CD14-positive monocyte (primary cell): ENCODE results near the gene SUSD4. TPM values are rescaled to one million over a fixed set of nuclear protein-coding genes. Genes with fewer than 3 reads are reported as not detected.

Experiments used
- DNase-seq, 3 donors: peaks; one replicate each; pipeline ENCODE4 v3.0.0-alpha.2; 2011 to 2022
- H2AFZ ChIP-seq: 2 replicates; pipeline ENCODE4 v1.6.0; 2012; ENCODE audit warnings: mild to moderate bottlenecking, low read depth, low read length, inconsistent platforms; ENCODE audit not compliant: insufficient read depth, poor library complexity, severe bottlenecking
- H3K27ac ChIP-seq, 2 donors: 1 replicate in 1 of 2; 2 replicates in 1 of 2; pipeline ENCODE4 v1.5.1; 2012 to 2013; ENCODE audit warnings: low read length in 2 of 2, control low read depth in 1 of 2, inconsistent platforms in 1 of 2, low read depth in 1 of 2, mild to moderate bottlenecking in 1 of 2
- H3K27me3 ChIP-seq, 2 donors: one replicate each; pipeline versions ENCODE4 v1.6.0 to v1.6.1; 2011 to 2013; ENCODE audit warnings: low read length in 2 of 2; ENCODE audit not compliant: control insufficient read depth in 2 of 2, insufficient read depth in 2 of 2
- H3K36me3 ChIP-seq, 2 donors: replicated peaks in 1 of 2; 1 replicate in 1 of 2; 2 replicates in 1 of 2; pipeline versions ENCODE4 v1.5.1 to v1.6.1; 2012 to 2013; ENCODE audit warnings: low read length in 2 of 2, control low read depth in 1 of 2, inconsistent platforms in 1 of 2, mild to moderate bottlenecking in 1 of 2; ENCODE audit not compliant: insufficient read depth in 2 of 2, control insufficient read depth in 1 of 2
- H3K4me1 ChIP-seq, 2 donors: 1 replicate in 1 of 2; 2 replicates in 1 of 2; pipeline versions ENCODE4 v1.5.1 to v1.6.1; 2012 to 2013; ENCODE audit warnings: low read length in 2 of 2, control low read depth in 1 of 2, inconsistent platforms in 1 of 2, mild to moderate bottlenecking in 1 of 2, moderate library complexity in 1 of 2; ENCODE audit not compliant: insufficient read depth in 2 of 2, control insufficient read depth in 1 of 2
- H3K4me2 ChIP-seq: replicated peaks from 2 replicates; pipeline ENCODE3; 2012; ENCODE audit warnings: low read length, moderate library complexity, mild to moderate bottlenecking; ENCODE audit not compliant: poor library complexity, severe bottlenecking; ENCODE audit errors: extremely low read depth
- H3K4me3 ChIP-seq, 3 experiments: fragments of 200-600 bp in 1 of 3; sonication (generic) in 1 of 3; replicated peaks in 1 of 3; 1 replicate in 2 of 3; 2 replicates in 1 of 3; pipeline ENCODE4 v1.5.1; 2011 to 2013; ENCODE audit warnings: low read length in 3 of 3, mild to moderate bottlenecking in 3 of 3, control low read depth in 2 of 3, low read depth in 2 of 3, inconsistent platforms in 1 of 3, moderate library complexity in 1 of 3
- H3K79me2 ChIP-seq: 2 replicates; pipeline ENCODE4 v1.6.0; 2012; ENCODE audit warnings: mild to moderate bottlenecking, control low read depth, inconsistent platforms, low read length, moderate library complexity; ENCODE audit not compliant: insufficient read depth
- H3K9ac ChIP-seq: 2 replicates; pipeline ENCODE4 v1.6.0; 2017; ENCODE audit warnings: low read length, mild to moderate bottlenecking; ENCODE audit not compliant: insufficient read depth, poor library complexity, severe bottlenecking
- H3K9me3 ChIP-seq, 2 donors: replicated peaks in 1 of 2; 1 replicate in 1 of 2; 2 replicates in 1 of 2; pipeline versions ENCODE4 v1.5.1 to v1.6.1; 2012 to 2013; ENCODE audit warnings: low read length in 2 of 2, control low read depth in 1 of 2; ENCODE audit not compliant: control insufficient read depth in 1 of 2, insufficient read depth in 1 of 2
- H4K20me1 ChIP-seq: 2 replicates; pipeline ENCODE4 v1.6.0; 2012; ENCODE audit warnings: mild to moderate bottlenecking, low read length, control low read depth, moderate library complexity; ENCODE audit not compliant: insufficient read depth
- H3K27ac Mint-ChIP-seq, 7 donors: one replicate each; pipeline ENCODE4 v1.8.0; 2020; ENCODE audit warnings: mild to moderate bottlenecking in 7 of 7, mixed read lengths in 7 of 7, moderate library complexity in 6 of 7, inconsistent platforms in 2 of 7
- H3K27me3 Mint-ChIP-seq, 3 donors: one replicate each; pipeline ENCODE4 v1.8.0; 2021 to 2022; ENCODE audit warnings: low read depth in 3 of 3, mild to moderate bottlenecking in 3 of 3, mixed read lengths in 3 of 3, moderate library complexity in 3 of 3, inconsistent platforms in 1 of 3
- H3K36me3 Mint-ChIP-seq, 2 donors: one replicate each; pipeline ENCODE4 v1.8.0; 2020; ENCODE audit warnings: mixed read lengths in 2 of 2, inconsistent platforms in 1 of 2, mild to moderate bottlenecking in 1 of 2
- H3K4me1 Mint-ChIP-seq: one replicate; pipeline ENCODE4 v1.8.0; 2020; ENCODE audit warnings: mild to moderate bottlenecking, mixed read lengths
- H3K4me3 Mint-ChIP-seq, 2 donors: one replicate each; pipeline ENCODE4 v1.8.0; 2020; ENCODE audit warnings: mild to moderate bottlenecking in 2 of 2, mixed read lengths in 2 of 2, moderate library complexity in 1 of 2
- H3K9me3 Mint-ChIP-seq, 7 donors: one replicate each; pipeline ENCODE4 v1.8.0; 2020 to 2022; ENCODE audit warnings: mixed read lengths in 7 of 7, mild to moderate bottlenecking in 6 of 7, moderate library complexity in 6 of 7, inconsistent platforms in 2 of 7
- CTCF ChIP-seq: fragments of 200-600 bp; IDR thresholded peaks from one replicate; pipeline ENCODE4 v1.8.0; 2022; ENCODE audit warnings: antibody characterized with exemption, mild to moderate bottlenecking
- WGBS: methylation state at CpG from one replicate; pipeline ENCODE4 v1.1.5; 2013; ENCODE audit warnings: missing lambda C conversion rate; ENCODE audit not compliant: insufficient coverage; 5-methylcytosine and 5-hydroxymethylcytosine counted together
- intact Hi-C, 2 donors: fragments of 100-400 bp; cut with micrococcal nuclease; formaldehyde crosslinking; loops; one replicate each; pipeline versions ENCODE4 v1.15.0 to v1.15.1; 2023
- polyA plus RNA-seq, 3 donors: library from polyadenylated mRNA; depleted of rRNA in 1 of 3; unstranded in 2 of 3; stranded (reverse) in 1 of 3; fragments of 300-500 nt in 2 of 3; fragments of >200 nt in 1 of 3; fragmentation: Illumina TruSeq in 2 of 3; gene quantifications; 1 replicate in 2 of 3; 2 replicates in 1 of 3; pipeline ENCODE4 v1.2.3, GENCODE V29; 2012 to 2021

The SUSD4 gene
- polyA plus RNA-seq, 3 donors = 0.34 to 0.92 (median 0.50) TPM

DNA sequence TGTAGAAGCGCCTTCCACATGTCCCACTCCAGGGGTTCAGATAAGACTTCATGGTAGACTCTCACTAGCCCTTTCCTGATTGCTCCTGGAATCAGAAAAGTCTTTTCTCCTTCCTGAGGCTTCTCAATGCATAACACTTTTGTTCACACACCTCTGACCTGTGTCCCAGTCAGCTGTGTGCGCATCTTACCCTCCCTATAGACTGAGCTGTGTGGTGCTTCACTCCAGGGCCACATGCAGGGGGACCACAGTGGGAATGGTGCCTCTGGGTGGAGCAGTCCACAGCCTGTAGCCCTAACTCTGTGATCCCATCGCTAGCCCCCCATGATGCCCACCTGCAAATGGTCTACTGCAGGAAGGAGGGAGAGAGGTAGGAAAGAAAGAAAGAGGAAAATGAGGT lies 136.9 kb downstream of the SUSD4 start:
- peaks cover 3% of the 10 kb centered on the region for H3K4me1 Mint-ChIP-seq

DNA sequence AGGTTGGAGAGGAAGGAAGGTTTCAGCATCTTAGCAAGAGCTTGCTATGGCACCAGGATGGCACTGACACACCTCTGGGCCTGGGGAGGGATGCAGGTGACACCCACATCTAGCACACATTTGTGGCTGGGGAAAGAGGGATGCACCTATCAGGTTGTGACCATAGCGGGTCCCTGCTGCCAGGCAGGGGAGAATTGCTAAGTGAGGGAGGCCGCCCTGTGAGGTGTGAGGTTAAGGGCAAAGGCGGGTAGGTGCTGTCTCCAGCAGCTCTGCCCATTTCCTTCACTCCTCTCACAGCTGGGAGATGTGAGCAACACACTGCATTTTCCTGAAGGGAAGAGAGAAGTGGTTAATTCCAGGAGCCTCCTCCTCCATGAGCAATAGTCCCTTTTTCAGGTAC lies 137.7 kb downstream of the SUSD4 start:
- Histone ChIP-seq H3K36me3 (no peaks in the 10 kb centered on the region), H3K9me3 (no peaks in the 10 kb centered on the region), H3K9ac (no peak overlapping the region), H2AFZ (no peak overlapping the region), H3K4me3 (no peak overlapping the region), H3K27ac (no peak overlapping the region), H3K27me3 (no peaks in the 10 kb centered on the region), H3K4me2 (no peak overlapping the region), H3K79me2 (no peaks in the 10 kb centered on the region), H3K4me1 (no peaks in the 10 kb centered on the region), H4K20me1 (no peaks in the 10 kb centered on the region)
- no peak for TF ChIP-seq CTCF
- Mint-ChIP-seq H3K4me1 (peaks cover 3% of the 10 kb centered on the region), H3K27me3 (peaks cover 4 to 10% (median 6%) of the 10 kb centered on the region in 3 donors), H3K36me3 (no peaks in the 10 kb centered on the region), H3K9me3 (no peaks in the 10 kb centered on the region), H3K4me3 (no peak overlapping the region), H3K27ac (no peak overlapping the region)
- no peak for DNase-seq
- intact Hi-C loops = no loop called here
- no CpG with 5 or more reads among the region's 3 CpGs for WGBS

More for the DNA sequence above, 136.9 kb downstream of the SUSD4 start:
- no peak overlapping the region for H3K4me3 ChIP-seq
- H3K27ac ChIP-seq = no peak overlapping the region
- 93% methylated on average over 3 of the region's 3 CpGs for WGBS
- Mint-ChIP-seq H3K9me3 (no peaks in the 10 kb centered on the region), H3K27me3 (peaks cover 4 to 10% (median 6%) of the 10 kb centered on the region in 3 donors), H3K4me3 (no peak overlapping the region), H3K27ac (peak overlapping the region in 1 of 7 donors; percentile 11), H3K36me3 (no peaks in the 10 kb centered on the region)
- TF ChIP-seq CTCF = no peak
- no peaks in the 10 kb centered on the region for H3K36me3 ChIP-seq
- no peaks in the 10 kb centered on the region for H4K20me1 ChIP-seq
- H3K4me2 ChIP-seq = no peak overlapping the region
- no peaks in the 10 kb centered on the region for H3K4me1 ChIP-seq
- H3K9me3 ChIP-seq = no peaks in the 10 kb centered on the region
- DNase-seq = no peak
- H3K27me3 ChIP-seq = no peaks in the 10 kb centered on the region
- H3K9ac ChIP-seq = no peak overlapping the region
- intact Hi-C loops = no loop called here
- H3K79me2 ChIP-seq = no peaks in the 10 kb centered on the region
- H2AFZ ChIP-seq = no peak overlapping the region
